GM18951 (cell line): ENCODE measurements around the gene SYT2.
"Not testable (repeated sequence)": the region's sequence is repeated elsewhere in the genome, so short reads cannot be mapped to it uniquely, and the experiment has no call there.

Experiments
- POLR2A ChIP-seq: IDR thresholded peaks from 4 replicates; pipeline ENCODE4 v1.6.1; 2011; ENCODE audit warnings: mild to moderate bottlenecking; ENCODE audit not compliant: insufficient read length, insufficient read depth; ENCODE audit errors: extremely low read depth
- in situ Hi-C: fragments of 300-500 bp; cut with MboI; formaldehyde crosslinking; loops from one replicate; pipeline ENCODE4 v1.12.0; 2022; ENCODE audit warnings: low sequenced_read_pairs, mixed read lengths, inconsistent platforms; ENCODE audit not compliant: unreplicated experiment

Gene SYT2

DNA sequence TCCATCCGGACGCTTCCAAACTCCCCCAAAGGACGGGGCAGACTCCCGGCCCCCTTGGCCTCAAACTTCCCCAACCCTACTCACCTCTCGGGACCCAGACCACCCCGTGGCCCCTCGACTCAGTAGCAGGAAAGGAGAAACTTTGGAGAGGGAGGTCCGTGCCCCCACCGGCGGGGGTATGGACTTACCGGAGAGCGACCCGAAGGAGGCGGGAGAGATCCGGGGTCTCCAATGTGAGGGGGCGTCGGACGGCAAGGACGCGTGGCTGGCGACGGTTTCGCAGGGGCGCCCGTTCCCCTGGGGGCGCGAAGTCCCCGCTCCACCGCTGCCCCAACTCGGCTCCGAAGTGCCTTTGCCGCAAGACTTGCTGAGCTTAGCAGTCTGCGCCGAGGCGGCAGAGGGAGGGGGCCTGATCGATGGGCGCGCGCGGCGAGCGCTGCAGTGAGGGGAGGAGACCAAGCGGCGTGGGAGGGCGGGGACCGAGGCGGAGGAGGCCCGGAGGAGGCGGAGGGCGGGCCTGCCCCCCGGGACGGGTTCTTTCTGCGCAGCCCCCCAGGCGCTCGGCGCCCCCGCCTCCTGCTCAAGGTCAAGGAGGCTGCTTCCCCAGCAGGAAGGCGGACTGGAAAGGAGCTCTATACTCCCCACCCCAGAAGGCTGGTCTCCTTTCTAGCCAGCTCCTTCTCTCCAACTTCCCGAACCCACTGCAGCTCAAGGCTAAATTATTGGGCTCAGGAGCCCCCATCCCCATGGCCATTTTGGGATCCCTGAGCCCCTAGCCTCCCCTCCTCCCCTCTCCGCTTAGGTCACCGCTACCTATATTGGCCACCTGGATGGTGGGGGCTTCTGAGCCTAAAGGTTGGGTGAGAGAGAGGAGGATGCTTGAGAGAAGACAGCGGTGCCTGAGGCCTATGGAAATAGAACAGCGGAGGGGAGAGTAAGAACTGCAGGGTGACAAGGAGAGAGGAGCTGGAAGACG lies at the start of gene SYT2:
TSS of gene SYT2 (minus strand) at position 385 of the 976 bp plus-strand sequence. CDS start 104,682 bp downstream, outside the sequence.
- no peak for TF ChIP-seq POLR2A
- in situ Hi-C loops, result loop anchor here (25.0 kb wide), 1 partner anchor 248 kb away; no protein-coding TSS in a partner anchor

DNA sequence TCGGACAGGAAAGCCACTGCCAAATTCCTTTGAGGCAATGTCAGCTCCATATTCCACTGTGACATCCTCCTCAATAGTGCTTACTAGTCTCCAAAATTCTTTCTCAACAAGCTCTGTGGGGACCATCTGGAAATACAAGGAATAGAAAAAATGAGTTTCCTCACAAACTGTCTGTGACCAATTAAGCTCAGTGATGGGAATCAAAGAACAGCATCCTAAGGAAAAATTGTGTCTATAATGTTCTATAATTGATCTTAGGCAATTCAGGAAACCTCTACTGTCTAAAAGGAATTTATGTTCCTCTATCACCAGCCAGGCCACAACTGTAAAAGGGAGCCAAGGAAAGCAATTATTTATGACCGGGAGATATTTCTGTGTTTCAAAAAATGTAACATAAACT lies 46.1 kb upstream of the SYT2 start:
- in situ Hi-C loops, result no loop called here
- TF ChIP-seq POLR2A, result no peak

DNA sequence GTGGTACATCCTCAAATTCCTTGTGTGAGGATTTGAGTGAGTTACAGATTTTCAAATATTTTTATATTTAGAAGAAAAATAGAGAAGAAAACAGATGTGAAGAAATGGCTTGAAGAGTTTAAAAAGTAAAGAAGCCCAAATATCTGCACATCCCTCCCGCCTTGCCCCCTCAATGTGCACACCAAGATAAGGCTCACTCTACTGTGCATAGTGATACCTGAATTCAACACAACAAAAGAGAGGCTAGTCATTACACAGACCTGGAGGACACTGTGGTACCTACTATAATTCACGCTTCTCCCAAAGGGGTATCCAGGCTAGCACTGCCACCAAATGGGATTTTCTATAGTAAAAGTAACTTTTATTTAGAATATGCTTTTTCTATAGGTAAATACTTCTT lies 44.0 kb upstream of the SYT2 start:
- no peak for TF ChIP-seq POLR2A
- in situ Hi-C loops, result no loop called here

DNA sequence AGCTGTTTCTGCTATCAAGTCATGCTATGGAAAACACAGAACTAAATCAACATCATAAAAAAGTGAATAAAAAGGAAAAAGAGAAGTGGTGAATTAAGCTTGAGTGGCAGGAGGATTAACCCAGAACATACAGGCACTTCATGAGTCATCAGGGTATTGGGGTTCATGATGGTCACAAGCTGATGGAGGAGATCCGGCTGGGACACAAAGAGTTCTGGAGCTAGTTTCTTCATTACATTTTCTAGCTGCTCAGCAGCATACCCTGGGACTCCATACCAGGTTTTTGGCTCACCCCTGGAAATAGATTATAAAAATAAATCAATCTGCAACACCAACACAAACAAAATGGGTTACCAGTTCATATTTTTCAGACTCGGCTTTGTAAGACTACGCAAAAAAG lies 42.5 kb upstream of the SYT2 start:
- no peak for TF ChIP-seq POLR2A
- in situ Hi-C loops, result no loop called here

DNA sequence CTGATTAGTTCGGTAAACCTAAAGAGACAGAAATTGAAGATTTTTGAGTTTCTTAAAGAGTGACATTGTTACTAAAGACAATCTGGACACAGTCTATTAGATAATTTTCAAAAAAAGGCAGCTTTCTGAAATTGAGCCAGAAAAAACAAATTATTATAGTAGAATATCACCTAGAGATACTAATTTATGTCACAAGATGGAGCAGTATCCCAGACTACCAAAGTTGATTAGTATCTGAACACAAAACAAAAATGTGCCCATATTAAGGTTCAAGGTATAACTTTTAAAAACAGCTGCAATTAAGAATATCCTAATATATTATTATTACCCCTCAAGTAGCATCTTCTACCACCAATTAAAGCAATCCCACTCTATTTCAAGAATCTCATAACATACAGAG lies 40.5 kb upstream of the SYT2 start:
- in situ Hi-C loops, result no loop called here
- no peak for TF ChIP-seq POLR2A

DNA sequence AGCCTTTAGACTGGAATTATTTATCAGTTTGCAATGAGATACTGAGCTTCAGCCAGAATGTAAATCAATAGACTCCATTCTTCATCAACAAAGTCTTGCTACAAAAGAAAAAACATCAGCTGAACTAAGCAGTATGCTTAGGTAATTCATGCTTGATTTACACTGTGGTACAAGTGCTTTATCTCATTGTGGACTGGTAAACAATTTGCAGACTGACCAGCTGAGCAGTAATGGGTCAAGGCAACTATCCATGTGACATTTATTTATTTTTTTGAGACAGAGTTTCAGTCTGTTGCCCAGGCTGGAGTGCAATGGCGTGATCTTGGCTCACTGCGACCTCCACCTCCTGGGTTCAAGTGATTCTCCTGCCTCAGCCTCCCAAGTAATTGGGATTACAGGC lies 39.8 kb upstream of the SYT2 start:
- in situ Hi-C loops, result no loop called here

DNA sequence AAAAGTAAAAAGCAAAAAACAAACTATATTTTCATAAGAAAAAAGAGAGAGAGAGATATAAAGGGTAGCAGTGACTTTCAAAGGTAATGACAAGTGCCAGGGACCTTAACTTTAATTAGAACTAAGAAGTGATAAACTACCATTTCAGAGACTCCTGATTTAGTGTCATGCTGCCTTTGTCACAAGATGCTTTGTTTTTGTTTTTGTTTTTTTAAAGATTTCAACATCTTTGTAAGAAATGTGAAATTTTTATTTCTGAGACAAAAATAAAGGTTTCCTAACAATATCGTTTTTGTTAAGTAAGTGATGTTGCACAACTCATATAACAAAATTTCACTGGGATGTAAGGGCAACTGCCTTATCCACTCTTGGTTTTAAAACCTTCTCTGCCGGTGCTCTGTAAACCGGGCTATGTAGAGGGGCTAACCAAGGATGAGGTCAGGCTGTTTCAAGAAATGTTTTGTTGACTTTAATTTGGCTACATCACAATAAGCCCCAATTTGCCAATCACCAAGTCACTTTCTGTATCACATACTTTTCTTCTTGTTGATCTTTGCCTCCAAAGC lies 35.2 kb upstream of the SYT2 start:
- no peak for TF ChIP-seq POLR2A
- in situ Hi-C loops, result no loop called here

More for the DNA sequence above, 39.8 kb upstream of the SYT2 start:
- TF ChIP-seq POLR2A, result no peak

DNA sequence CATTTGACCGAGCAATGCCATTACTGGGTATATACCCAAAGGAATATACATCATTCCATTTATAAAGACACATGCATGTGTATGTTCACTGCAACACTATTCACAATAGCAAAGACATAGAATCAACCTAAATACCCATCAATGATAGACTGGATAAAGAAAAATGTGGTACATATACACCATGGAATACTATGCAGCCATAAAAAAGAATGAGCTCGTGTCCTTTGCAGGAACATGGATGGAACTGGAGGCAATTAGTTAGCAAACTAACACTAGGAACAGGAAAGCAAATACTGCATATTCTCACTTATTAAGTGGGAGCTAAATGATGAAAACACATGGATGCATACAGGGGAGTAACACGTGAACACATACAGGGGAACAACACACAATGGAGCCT lies 34.5 kb upstream of the SYT2 start:
- in situ Hi-C loops, result not testable (repeated sequence)

DNA sequence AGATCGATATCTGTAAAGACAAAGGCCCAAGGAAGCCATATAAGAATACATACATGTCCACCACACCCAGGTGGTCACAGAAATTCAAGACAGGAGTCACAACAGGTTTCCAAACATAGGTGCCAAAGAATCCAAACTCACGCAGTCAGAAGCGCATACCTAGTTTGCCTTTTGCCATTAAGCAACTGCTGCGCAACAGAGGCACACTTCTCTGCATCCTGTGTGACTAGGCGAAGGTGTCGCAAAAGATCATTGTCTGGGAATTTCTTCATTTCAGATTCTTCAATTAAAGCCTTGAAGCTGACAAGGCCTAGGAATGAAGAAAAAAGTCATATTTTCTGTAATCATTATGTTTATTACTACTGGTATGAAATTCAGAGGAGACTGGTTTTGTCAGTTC lies 32.2 kb upstream of the SYT2 start:
- TF ChIP-seq POLR2A, result no peak
- in situ Hi-C loops, result no loop called here

DNA sequence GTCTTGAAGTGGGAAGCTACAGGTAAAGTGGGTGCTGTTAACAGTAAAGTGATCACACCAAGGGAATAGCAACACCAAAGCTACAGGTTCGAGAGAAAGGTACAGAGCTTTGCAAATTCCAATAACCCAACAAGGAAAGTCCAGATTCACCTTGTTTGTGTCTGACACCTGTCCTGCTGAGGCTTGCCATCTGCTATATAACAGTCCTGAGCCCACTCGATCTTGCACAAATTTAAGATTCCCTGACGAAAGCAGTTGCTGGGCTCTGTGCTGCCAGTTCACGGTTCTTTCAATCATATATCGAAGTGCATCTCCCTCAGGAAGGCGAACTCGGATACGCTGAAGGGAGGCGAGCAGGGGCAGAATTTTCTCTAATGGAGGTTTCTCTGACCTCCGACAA lies 23.0 kb upstream of the SYT2 start:
- in situ Hi-C loops, result no loop called here
- TF ChIP-seq POLR2A, result no peak

DNA sequence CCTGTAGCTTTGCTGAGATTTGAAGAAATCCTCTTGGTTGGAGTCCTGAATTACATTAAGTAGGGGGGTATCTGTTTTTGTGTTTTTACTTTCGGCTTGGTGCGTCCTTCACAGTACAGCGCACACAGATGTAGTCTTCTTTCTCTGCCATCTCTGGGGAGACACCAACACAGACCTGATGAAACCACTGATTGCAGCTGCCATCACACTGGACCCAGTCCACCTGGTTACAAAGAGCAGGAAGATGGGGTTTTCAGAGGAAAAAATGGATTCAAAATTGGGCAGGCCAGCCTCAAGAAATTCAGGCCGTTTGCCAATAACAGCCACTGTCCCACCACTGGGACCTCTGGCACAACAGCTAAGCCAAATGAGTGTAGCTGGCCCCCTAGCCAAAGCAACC lies 18.7 kb upstream of the SYT2 start:
- in situ Hi-C loops, result no loop called here
- no peak for TF ChIP-seq POLR2A

DNA sequence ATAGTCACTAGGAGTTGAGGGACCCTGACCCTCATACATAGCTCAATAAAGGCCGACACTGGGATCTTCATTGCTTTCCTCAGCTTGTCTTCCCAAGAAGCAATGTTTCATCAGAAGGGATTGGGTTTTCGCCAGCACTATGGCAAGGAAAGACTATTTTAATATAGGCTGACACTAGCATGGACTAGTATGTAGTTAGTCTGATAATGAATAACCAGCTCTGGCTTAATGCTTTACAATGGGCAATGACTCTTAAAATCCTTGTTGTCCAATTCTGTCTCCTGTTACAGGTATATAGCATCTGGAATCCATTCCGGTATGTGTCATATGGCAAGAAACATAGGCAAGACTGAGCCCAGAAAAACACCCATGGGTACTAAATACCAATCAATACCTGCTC lies 15.3 kb upstream of the SYT2 start:
- TF ChIP-seq POLR2A, result no peak
- in situ Hi-C loops, result no loop called here

DNA sequence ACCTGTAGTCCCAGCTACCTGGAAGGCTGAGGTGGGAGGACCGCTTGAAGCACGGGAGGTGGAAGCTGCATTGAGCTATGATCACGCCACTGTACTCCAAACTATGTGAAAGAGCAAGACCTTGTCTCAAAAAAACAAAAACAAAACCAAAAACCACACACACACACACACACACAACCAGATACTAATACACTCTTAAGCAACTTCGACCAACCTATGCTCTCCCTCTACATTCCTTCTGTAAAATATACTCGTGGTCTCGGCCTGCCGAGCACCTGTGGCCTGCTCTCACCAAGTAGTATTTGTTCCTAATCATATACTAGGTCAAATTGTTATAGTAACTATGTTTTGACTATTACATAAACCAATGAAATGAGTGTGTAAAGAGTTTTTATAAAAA lies 13.5 kb upstream of the SYT2 start:
- in situ Hi-C loops, result loop anchor here (25.0 kb wide), 1 partner anchor 261 kb away; no protein-coding TSS in a partner anchor
- no peak for TF ChIP-seq POLR2A

DNA sequence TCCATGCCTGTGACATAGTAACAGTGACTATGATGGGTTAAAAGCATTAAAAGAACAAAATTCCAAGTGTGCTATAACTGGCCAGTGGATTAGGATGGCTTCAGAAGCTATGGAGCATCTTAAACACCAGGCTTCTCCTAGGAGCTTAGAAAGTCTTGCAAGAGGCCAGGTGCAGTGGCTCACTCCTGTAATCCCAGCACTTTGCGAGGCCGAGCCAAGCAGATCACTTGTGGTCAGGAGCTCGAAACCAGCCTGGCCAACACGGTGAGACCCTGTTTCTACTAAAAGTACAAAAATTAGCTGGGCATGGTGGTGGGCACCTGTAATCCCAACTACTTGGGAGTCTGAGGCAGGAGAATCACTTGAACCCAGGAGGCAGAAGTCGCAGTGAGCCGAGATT lies 12.8 kb upstream of the SYT2 start:
- in situ Hi-C loops, result loop anchor here (25.0 kb wide), 1 partner anchor 261 kb away; no protein-coding TSS in a partner anchor
